Glomerular visceral epithelial cell (primary cell): ENCODE results near the gene EGLN3.

Source experiments
- DNase-seq: peaks from one replicate; pipeline ENCODE4 v3.0.0-alpha.2; 2016; ENCODE audit errors: extremely low spot score

EGLN3 gene

GRCh38 chr14:33962016-33962415 lies 11.1 kb upstream of the EGLN3 start:
- no peak for DNase-seq

- DNase-seq: no peak
Measured at GRCh38 chr14:33959692-33960151, 8.8 kb upstream of the EGLN3 start.

- DNase-seq: no peak
Measured at GRCh38 chr14:33958605-33959226, 7.8 kb upstream of the EGLN3 start.

- DNase-seq: no peak
Measured at GRCh38 chr14:33957993-33958392, 7.1 kb upstream of the EGLN3 start.

GRCh38 chr14:33957299-33957698 lies 6.4 kb upstream of the EGLN3 start:
- no peak for DNase-seq

GRCh38 chr14:33956640-33957039 lies 5.8 kb upstream of the EGLN3 start:
- no peak for DNase-seq

GRCh38 chr14:33954016-33954598 lies 3.2 kb upstream of the EGLN3 start:
- no peak for DNase-seq

GRCh38 chr14:33952541-33952940 lies 1.7 kb upstream of the EGLN3 start:
- no peak for DNase-seq

- no peak for DNase-seq
Measured at GRCh38 chr14:33951183-33951840, 438 bp upstream of the EGLN3 start.

GRCh38 chr14:33949411-33949893 lies 1.4 kb downstream of the EGLN3 start:
- no peak for DNase-seq

- DNase-seq: no peak
Measured at GRCh38 chr14:33948869-33949408, 1.9 kb downstream of the EGLN3 start.

- DNase-seq: no peak
Measured at GRCh38 chr14:33948145-33948868, 2.6 kb downstream of the EGLN3 start.

GRCh38 chr14:33946679-33947476 lies 4.0 kb downstream of the EGLN3 start:
- DNase-seq: no peak

GRCh38 chr14:33945210-33946088 lies 5.4 kb downstream of the EGLN3 start:
- DNase-seq: no peak

- no peak for DNase-seq
Measured at GRCh38 chr14:33943096-33943883, 7.6 kb downstream of the EGLN3 start.

- DNase-seq: no peak
Measured at GRCh38 chr14:33941718-33942117, 9.2 kb downstream of the EGLN3 start.

- no peak for DNase-seq
Measured at GRCh38 chr14:33940561-33941011, 10.3 kb downstream of the EGLN3 start.

GRCh38 chr14:33938131-33938949 lies 12.5 kb downstream of the EGLN3 start:
- DNase-seq: peak; percentile 33
